Peyer's patch (tissue), 4 donors: Measurements from ENCODE around the gene PRF1.

ENCODE experiments used
- POLR2A ChIP-seq, 2 donors: fragments of 450-650 bp; IDR thresholded peaks; one replicate each; pipeline ENCODE4 v1.5.1; 2017; ENCODE audit warnings: antibody characterized with exemption in 2 of 2, mild to moderate bottlenecking in 2 of 2, moderate library complexity in 2 of 2
- TF ChIP-seq, protein P1 (sequence below), 6 experiments: fragments of 450-650 bp in 4 of 6; fragments of 200-600 bp in 2 of 6; sonication (generic) in 1 of 6; IDR thresholded peaks; one replicate each; pipeline ENCODE4 v1.5.1; 2017 to 2019; ENCODE audit warnings: antibody characterized with exemption in 6 of 6, mild to moderate bottlenecking in 3 of 6, moderate library complexity in 1 of 6

DNA sequence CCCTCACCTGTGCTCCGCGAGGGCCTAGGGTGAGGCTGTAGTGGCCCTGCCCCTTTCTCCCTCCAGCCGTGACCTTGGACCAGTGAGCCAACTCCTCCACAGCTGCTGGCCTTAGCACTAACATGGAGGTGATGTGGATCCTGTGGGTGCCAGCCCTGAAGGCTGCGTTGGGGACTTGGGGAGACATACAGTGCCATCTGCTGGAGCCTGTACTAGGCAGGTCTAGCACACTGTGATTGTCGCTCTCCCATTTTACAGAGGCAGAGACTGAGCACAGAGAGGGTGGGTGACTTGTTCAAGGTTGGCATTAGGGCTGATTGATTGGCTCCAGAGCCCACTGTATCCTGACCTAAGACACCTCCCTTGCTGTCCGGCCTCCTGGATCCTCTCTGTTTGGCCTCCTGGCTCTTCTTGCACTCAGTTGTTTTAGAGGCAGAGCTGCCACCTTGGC lies 37.6 kb downstream of the PRF1 start:
- TF ChIP-seq POLR2A (IDR thresholded peaks at IDR 0.05) = no peak
- TF ChIP-seq, protein P1, sequence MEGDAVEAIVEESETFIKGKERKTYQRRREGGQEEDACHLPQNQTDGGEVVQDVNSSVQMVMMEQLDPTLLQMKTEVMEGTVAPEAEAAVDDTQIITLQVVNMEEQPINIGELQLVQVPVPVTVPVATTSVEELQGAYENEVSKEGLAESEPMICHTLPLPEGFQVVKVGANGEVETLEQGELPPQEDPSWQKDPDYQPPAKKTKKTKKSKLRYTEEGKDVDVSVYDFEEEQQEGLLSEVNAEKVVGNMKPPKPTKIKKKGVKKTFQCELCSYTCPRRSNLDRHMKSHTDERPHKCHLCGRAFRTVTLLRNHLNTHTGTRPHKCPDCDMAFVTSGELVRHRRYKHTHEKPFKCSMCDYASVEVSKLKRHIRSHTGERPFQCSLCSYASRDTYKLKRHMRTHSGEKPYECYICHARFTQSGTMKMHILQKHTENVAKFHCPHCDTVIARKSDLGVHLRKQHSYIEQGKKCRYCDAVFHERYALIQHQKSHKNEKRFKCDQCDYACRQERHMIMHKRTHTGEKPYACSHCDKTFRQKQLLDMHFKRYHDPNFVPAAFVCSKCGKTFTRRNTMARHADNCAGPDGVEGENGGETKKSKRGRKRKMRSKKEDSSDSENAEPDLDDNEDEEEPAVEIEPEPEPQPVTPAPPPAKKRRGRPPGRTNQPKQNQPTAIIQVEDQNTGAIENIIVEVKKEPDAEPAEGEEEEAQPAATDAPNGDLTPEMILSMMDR (IDR thresholded peaks at IDR 0.05) = no peak
